ENCODE measurements around the gene STAT5B. TPM values are rescaled to one million over a fixed set of nuclear protein-coding genes. Genes with fewer than 3 reads are reported as not detected.

The STAT5B gene
- total and polyA plus RNA-seq, 2 of the 13 experiments (the other 11 are each of a cell fraction or from before 2014, with no cell fraction given) = 21.0 to 42.8 TPM

DNA sequence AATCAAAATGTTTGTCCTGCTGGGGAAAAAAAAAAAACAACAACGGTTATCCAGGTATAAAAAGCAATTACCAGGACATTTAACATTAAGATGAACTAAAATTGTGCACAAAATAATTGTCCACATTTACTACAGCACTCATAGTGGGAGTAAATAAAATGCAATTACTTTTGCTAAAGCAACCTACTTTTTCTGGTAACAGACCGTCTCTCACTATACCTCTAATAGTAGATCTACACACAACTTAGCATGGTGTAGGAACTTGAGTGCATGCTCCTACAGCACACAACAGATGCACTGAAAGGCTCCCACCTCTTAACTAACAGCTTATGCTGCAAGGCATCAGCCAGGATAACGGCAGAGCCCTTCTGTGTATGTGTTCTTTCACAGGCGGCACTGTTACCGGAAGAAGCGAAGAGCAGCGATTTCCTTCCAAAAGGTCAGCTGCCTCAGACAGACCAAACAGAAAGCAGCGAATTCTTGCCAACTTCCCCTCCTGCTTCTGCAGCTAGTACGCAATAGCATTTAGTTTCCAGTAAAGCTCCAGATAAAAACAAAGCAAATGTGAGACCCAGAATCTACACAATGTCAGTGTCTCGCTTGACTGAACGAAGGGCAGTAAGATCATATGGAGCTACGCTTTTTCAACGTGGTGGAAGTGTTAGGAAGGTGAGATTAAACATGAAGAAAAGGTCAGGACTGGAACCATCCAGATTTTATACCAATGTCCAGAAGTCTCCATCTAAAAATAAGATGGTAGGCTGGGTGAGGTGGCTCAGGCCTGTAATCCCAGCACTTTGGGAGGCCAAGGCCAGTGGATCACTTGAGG is 27.6 kb downstream of the STAT5B start (continued):
- TF ChIP-seq, protein P1, sequence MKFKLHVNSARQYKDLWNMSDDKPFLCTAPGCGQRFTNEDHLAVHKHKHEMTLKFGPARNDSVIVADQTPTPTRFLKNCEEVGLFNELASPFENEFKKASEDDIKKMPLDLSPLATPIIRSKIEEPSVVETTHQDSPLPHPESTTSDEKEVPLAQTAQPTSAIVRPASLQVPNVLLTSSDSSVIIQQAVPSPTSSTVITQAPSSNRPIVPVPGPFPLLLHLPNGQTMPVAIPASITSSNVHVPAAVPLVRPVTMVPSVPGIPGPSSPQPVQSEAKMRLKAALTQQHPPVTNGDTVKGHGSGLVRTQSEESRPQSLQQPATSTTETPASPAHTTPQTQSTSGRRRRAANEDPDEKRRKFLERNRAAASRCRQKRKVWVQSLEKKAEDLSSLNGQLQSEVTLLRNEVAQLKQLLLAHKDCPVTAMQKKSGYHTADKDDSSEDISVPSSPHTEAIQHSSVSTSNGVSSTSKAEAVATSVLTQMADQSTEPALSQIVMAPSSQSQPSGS (CRISPR knock-in tag; IDR thresholded peaks at IDR 0.05) = 0 out of 2 replicates have a peak, but pooled peaks have one; percentile 42
- TF ChIP-seq, protein P2, sequence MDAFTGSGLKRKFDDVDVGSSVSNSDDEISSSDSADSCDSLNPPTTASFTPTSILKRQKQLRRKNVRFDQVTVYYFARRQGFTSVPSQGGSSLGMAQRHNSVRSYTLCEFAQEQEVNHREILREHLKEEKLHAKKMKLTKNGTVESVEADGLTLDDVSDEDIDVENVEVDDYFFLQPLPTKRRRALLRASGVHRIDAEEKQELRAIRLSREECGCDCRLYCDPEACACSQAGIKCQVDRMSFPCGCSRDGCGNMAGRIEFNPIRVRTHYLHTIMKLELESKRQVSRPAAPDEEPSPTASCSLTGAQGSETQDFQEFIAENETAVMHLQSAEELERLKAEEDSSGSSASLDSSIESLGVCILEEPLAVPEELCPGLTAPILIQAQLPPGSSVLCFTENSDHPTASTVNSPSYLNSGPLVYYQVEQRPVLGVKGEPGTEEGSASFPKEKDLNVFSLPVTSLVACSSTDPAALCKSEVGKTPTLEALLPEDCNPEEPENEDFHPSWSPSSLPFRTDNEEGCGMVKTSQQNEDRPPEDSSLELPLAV (CRISPR knock-in tag; conservative IDR thresholded peaks at IDR 0.05; ENCODE audit: low read depth) = no peak
- no peak for TF ChIP-seq AKNA (CRISPR knock-in tag; IDR thresholded peaks at IDR 0.05; ENCODE audit: borderline replicate concordance)
- no peak for TF ChIP-seq ZKSCAN1 (IDR thresholded peaks at IDR 0.05; ENCODE audit: low read length)
- no peak for TF ChIP-seq ZNF17 (CRISPR knock-in tag; IDR thresholded peaks at IDR 0.05)
- TF ChIP-seq PRDM4 (CRISPR knock-in tag; IDR thresholded peaks at IDR 0.05; ENCODE audit: borderline replicate concordance) = no peak
- TF ChIP-seq TSC22D2 (CRISPR knock-in tag; IDR thresholded peaks at IDR 0.05; ENCODE audit: borderline replicate concordance) = peak; percentile 43; the same call in 1 of the 2 replicates
- no peak for TF ChIP-seq ZNF441 (CRISPR knock-in tag; IDR thresholded peaks at IDR 0.05; ENCODE audit: borderline replicate concordance)
- TF ChIP-seq HNF4G (IDR thresholded peaks at IDR 0.05; ENCODE audit: borderline replicate concordance, low read depth, low read length) = no peak
- TF ChIP-seq HNF4G (CRISPR knock-in tag; IDR thresholded peaks at IDR 0.05; ENCODE audit: borderline replicate concordance, low read depth) = no peak
- TF ChIP-seq ZNF3 (CRISPR knock-in tag; IDR thresholded peaks at IDR 0.05) = peak; percentile 29; the same call in 1 of the 2 replicates
- TF ChIP-seq ZNF746 (CRISPR knock-in tag; IDR thresholded peaks at IDR 0.05) = no peak
- TF ChIP-seq ELF1 (CRISPR knock-in tag; IDR thresholded peaks at IDR 0.05) = peak; percentile 95
- peak; percentile 56; the same call in 1 of the 2 replicates for TF ChIP-seq HMG20A (CRISPR knock-in tag; IDR thresholded peaks at IDR 0.05; ENCODE audit: borderline replicate concordance)
- no peak for TF ChIP-seq HOXA5 (CRISPR knock-in tag; IDR thresholded peaks at IDR 0.05)
- TF ChIP-seq SIN3B (IDR thresholded peaks at IDR 0.05; ENCODE audit: low read length) = no peak
- TF ChIP-seq ZNF841 (CRISPR knock-in tag; IDR thresholded peaks at IDR 0.05; ENCODE audit: borderline replicate concordance) = no peak
- no peak for TF ChIP-seq ZNF329 (CRISPR knock-in tag; IDR thresholded peaks at IDR 0.05; ENCODE audit: low read depth)
- peak; percentile 74 for TF ChIP-seq POLR2G (IDR thresholded peaks at IDR 0.05; ENCODE audit: low read depth, low read length)
